Activated CD4-positive, alpha-beta T cell treated with anti-CD3 and anti-CD28 coated beads, Interleukin-2, Interleukin-4, amounts not matched to agents 100 ng/mL and 50 ng/mL, durations not matched to agents 16 hours and 8 hours (primary cell): ENCODE data around the gene CEBPG.
A peak's percentile ranks its signal among the peaks of the same experiment; 100 is the strongest.

Experiments
- DNase-seq: peaks from one replicate; pipeline ENCODE4 v3.0.0-alpha.2; 2020; ENCODE audit warnings: low spot score

The CEBPG gene

DNA sequence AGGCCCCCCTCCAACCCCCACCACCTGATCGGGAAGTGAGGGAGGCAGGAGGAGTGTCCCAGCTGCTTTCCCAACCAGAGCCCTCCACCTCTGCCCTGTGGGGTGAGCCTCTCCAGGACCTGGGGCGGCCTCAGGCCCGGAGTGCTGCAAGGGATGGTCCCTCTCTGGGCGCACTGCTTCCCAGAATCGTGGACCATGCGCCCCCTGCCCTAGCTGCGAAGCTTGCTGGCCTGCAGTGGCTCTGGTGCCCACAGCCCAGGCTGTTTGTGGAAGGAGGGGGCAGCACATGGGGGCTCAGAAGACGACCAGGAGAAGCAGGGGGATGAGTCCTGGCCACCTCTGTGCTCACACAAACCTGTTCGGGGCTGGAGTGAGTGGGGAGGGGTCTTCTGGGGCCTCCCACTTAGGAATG lies 33.6 kb downstream of the CEBPG start:
- DNase-seq = no peak

GRCh38 chr19:33407716-33408115 lies 34.2 kb downstream of the CEBPG start:
- DNase-seq = no peak

GRCh38 chr19:33408116-33408515 lies 34.6 kb downstream of the CEBPG start:
- DNase-seq = no peak

- no peak for DNase-seq
These were observed 35.3 kb downstream of the CEBPG start for GRCh38 chr19:33408538-33409434.

DNA sequence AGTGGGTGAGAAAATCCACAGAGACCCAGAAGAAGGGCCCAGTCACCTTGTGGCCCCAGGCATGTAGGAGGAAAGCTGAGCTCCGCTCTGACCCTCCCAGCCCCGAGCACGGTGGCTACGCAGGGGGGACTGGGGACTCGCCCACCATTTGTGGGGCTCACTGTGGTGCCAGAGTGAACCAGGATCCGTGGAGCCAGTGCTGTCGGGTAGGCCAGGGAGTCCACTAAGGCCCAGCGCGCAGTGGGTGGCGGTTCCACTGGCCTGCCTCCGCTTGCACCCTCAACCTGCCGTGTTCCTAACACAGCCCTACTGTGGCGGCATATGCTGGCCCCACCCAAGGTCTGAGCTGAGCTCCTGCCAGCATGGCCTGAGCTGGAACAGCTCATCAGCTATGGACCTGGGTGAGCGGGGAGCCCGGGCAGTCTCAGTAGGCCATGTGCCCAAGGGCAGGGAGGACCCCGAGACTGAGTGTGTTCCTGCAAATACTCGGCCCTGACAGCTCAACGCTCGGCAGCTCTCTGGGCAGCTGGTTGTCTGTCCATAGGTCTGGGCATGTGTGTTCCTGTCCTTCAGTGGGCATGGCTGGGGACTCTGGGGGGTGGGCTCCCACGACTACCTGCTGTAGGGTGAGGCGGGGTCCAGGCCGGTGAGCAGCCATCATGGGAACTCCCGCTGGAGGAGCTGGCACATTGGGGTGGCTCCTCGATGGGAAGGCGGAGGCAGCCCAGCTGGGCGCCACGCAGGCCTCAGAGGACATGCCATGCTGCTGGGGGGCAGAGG lies 36.6 kb downstream of the CEBPG start:
- DNase-seq = no peak

DNA sequence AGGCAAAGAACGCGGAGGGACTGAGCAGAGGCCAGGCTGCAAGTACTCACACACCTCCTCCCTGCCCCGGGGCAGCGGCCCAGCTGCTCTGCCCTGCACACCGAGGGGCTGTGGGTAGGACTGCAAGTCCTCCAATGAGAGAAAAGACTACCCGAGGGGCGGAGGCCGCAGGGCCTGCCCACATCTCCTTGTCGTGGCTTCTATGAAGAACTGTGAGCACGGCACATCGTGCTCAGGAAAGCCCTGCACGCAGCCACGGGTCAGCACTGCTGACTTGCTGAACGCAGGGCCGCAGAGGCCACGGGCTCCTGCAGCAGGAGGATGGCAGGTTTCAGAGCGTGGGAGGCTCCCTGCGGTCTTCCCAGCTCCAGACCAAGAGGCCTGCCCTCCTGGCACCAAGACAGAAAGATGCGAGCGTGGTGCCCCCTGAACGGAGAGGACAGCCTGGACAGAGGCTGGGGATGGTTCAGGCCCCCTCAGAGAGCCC lies 37.4 kb downstream of the CEBPG start:
- DNase-seq = no peak

DNA sequence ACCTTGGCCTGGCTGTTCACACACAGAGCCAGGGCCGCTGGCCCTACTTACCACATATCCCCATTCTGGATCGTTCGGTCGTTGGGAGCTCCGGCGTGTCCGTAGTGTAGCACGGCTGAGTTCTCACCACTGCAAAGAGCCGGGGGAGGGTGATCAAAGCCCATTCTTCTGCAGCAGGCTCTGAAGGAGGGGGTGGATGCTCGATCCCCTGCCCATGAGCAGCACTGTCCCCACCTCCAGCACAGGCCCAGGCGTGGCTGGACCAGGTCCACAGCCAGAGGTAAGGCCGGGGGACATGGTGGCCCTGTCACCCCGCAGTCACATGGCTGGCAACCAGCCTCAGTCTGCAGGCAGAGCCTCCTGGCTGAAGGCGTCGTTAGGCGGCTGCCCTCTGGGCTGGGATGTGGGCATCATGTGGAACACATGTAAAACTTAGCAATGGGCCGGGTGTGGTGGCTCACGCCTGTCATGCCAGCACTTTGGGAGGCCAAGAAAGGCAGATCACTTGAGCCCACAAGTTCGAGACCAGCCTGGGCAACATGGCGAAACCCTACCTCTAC lies 38.2 kb downstream of the CEBPG start:
- no peak for DNase-seq

DNA sequence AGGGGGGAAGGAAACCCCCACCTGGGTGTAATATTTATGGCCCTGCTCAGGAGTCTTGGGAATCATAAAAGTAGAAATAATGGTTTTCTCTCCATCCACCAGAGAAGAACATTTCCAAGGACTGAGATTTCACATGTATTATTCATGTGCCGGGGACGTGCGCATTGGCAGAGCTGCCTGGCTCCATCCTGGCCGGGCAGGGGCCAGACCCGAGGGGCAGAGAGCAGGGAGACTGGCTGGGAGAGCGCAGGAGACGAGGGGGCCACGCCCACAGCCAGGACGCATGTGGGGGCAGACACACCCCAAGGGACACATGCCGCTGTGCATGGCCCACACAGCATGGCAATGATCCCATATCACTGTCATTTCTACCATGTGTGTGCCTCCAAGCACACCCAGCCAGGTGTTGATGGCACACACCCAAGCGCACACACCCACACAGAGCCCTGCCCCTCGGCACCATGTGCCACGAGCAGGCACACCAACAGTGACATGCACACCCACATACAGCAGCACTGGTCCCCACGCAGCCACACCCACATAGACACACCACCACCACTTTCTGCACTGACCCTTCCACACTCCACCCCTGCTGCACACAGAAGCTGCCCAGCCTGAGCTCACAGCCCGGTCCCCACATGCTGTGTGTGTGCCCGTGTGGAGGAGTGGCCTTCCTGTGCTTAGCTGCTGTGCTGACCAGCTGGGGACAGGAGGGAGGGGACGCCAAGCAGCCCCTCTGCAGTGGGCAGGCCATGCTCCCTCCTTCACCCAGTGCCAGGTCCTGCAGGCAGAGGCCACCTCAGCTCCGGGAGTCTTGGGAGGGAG lies 39.3 kb downstream of the CEBPG start:
- no peak for DNase-seq

DNA sequence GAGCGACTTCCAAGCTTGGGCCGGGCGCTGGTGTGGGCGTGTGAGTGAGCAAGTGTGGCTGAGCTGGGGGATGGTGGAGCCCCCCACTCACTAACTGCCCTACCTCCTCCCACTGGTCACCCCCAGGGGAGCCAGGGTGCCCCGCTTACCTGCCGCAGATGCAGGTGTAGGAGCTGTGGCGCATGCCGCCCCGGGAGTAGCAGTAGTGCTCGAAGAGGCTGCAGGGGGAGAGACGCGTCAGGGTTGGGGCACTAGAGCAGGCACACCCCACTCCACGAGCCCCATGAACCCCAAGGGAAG lies 39.9 kb downstream of the CEBPG start:
- DNase-seq = no peak

DNA sequence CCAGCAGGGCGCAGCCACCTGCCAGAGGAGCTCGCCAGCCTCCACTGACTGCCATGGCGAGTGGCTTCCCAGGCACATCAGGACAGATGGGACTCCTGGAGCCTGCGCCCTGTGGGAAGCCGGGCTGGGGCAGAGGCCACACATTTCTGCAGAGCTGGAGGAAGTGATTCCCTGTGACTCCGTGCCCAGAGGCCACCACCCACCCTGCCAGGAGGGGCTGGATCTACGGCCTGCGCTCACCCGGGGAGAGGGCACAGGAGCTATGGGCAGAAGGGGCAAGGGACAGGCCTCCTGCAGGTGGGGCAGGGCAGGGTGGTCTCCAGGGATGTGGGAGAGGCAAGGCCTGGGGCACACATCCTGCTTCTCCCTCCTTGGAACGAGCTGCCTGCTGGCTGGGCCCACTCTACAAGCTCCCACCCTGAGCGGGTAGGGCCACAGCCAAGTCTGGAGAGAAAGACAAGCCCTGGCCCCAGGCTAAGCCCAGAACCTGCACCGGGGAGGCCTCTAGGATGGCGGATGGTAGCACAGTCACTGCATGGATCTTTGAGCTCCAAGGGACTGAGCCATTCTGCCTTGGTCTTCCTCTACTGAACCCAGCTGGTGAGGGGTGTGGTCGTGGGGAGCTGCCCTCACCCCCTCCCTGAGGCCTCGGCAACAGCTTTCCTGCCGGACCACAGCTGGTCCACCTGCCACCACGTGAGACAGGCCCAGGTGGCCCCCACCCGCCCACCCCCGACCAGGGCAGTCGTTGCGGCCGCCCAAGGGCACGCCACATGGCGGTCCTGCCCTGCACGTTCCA lies 40.6 kb downstream of the CEBPG start:
- DNase-seq = no peak

GRCh38 chr19:33414667-33415605 lies 41.4 kb downstream of the CEBPG start:
- no peak for DNase-seq

- peak; percentile 64 for DNase-seq
These were observed 43.1 kb downstream of the CEBPG start for GRCh38 chr19:33416307-33417215.

DNA sequence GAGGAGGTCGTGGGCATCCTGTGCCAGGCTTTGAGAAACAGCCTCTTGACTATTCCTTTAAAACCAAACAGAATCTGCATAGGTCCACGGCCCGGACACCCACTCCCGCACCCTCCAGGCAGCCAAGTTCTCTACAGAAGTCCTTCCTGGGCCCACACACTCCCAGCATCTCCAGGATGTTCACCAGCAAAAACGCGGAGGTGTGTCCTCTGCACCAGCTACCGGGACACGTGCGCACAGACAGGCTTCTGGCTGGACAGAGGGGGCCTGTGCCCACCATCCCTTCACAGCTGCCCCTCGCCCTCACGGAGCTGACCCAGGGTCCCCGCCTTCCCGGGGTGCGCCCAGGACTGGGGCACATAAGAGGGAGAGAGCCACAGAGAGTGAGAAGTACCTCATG lies 44.2 kb downstream of the CEBPG start:
- no peak for DNase-seq

GRCh38 chr19:33418461-33418860 lies 45.0 kb downstream of the CEBPG start:
- DNase-seq = no peak

DNA sequence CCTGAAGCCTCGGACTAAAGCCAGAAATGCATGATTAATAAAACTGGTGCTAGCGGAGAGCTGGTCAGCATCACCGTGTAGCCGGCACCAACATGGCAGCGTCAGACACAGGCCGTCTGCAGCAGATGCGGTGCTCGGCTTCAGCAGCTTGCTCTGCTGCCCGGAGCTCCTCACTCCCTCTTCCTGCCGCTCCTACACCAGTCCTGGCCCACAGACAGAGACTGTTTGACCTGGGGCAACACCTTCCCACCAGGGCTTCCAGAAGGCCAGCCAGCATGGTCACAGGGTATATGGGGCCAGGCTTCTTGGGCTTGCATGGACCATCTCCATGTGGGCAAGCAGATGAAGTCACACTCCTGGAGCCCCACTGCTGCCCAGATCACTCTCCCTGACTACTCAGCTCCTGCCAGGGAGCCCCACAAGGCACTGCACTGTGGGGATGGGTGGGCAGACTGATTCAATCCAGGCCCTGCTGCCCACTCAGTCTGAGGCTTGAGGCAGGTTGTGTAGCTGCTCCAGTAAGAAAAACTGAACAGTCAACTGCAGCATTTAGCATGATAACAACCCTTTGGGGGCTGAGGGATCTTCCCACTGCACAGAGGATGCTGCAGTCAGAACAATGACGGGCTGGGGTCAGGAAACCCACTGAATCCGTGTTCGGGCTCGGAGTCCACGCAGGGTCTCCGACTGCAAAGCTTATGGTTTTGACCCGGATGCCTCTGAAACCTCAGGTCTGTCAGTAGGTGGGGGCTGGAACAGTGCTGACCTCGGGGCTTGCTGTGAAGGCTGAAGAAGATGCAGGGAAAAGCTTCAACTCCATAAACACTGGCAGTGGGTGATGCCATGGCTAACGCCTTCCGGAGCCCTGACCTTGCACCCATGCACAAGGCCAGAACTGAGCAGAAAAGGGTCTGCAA lies 45.6 kb downstream of the CEBPG start:
- DNase-seq = no peak

DNA sequence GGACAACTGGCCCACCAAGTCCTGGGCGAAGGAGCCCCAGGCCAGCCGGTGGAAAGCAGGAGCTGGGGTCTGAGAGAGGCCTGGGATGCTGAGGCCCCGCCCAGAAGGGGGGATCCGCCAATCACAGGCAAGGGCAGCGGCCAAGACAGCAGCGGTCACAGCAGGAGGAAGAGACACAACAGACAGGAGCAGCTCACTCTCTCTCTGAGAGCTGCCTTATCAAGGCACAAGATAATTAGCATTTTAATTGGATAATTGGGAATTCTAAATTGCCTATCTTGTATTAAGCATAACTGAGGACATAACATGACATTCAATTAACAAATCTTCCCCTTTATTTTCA lies 46.2 kb downstream of the CEBPG start:
- no peak for DNase-seq

- DNase-seq = no peak
These were observed 47.3 kb downstream of the CEBPG start for GRCh38 chr19:33420821-33421220.

DNA sequence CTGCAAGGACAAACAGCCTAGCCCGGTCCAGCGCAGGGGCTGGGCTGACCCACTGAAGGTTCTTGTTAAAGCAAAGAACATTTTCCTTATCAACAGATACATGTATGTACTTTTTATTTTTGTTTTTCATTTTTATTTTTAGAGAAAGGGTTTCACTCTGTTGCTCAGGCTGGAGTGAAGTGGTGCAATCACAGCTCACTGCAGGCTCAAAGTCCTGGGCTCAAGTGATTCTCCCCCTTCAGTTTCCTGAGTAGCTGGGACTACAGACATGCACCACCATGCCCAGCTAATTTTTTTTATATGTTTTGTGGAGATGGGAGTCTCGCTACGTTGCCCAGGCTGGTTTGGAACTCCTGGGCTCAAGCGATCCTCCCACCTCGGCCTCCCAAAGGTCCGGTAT lies 47.9 kb downstream of the CEBPG start:
- DNase-seq = no peak
